ENCODE data around the gene CLECL1.

Gene CLECL1

DNA sequence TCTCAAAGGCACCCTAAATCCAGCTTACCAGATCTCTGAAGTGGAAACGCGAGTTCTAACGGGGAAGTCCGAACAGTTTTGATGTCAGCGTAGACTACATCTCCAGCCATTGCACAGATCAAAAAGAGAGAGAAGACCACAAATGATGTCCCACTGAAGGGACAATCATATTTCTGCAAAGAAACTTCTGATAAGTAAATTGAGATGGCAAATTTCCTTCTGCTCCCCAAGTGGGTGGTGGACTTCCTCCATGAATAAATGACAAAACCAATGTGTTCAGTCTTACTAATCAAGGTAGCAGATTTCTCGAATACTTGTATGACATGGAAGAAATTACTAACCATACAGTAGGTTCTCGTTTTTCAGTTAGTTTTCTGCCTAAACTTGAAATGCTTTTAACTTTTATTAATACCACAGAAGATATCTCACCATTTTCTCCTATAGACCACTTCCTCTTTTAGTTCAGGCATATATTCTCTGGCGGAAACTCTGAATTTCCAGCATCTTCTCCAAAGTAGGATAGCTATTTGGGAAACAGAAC is at the start of gene CLECL1:
TSS of gene CLECL1 (minus strand) at position 177 of the 541 bp plus-strand sequence.
- peak within 1 kb of the TSS in 12 of 21 experiments; percentile 0 to 81 (median 56) for H3K27ac ChIP-seq
- peak within 1 kb of the TSS in 1 of 7 experiments; percentile 6 for H3K4me3 ChIP-seq

DNA sequence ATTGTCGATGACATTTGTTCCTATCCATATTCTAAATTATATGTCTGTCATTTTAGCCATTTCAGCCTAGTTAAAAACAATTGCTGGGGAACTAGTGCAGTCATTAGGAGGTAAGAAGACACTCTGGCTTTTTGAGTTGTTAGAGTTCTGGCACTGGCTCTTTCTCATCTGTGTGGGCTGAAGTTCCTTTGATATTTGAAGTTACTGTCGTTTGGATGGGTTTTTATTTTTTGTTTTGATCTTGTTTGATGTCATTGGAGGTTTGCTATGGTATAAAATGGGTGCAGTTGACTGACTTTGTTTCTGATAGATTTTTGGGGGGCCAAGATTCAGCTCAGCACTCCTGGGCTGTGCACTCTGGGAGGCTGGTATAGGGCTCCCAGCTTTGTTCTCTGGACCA is 48.5 kb upstream of the CLECL1 start:
- Histone ChIP-seq H3K27ac (no peak overlapping the region), H3K4me3 (no peak overlapping the region)

DNA sequence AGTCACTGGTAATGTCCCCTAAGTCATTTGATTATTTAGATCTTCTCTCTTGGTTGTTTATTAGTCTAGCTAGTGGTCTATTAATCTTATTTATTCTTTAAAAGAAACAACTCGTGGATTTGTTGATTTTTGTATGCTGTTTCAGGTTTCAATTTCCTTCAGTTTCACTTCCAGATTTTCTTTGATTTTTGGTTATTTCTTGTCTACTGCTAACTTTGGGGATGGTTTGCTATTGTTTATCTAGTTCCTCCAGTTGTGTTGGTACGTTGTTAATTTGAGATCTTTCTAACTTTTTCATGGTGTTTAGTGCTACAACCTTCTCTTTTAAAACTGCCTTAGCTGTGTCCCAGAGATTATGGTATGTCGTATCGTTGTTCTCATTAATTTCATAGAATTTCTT is 46.3 kb upstream of the CLECL1 start:
- no peak overlapping the region for H3K4me3 ChIP-seq
- H3K27ac ChIP-seq, result no peak overlapping the region

DNA sequence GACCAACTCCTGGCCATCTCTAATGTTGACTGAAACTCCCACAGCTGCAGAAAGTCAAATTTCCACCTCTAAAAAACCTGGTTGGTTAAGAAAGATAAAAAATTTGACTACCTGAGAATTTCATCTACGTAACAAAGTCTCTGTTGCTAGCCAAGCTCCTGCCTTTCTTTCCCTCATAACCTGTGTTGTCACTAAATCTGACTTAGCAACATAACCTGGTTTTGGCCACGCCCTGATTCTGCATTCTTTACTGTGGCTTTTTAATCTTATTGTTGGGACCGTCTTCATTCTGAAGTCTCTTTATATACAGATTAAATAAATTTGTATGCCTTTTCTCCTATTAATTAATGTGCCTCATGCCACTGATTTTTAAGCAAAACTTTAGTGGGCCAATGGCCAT is 43.9 kb upstream of the CLECL1 start:
- no peak overlapping the region for H3K27ac ChIP-seq
- H3K4me3 ChIP-seq, result no peak overlapping the region

DNA sequence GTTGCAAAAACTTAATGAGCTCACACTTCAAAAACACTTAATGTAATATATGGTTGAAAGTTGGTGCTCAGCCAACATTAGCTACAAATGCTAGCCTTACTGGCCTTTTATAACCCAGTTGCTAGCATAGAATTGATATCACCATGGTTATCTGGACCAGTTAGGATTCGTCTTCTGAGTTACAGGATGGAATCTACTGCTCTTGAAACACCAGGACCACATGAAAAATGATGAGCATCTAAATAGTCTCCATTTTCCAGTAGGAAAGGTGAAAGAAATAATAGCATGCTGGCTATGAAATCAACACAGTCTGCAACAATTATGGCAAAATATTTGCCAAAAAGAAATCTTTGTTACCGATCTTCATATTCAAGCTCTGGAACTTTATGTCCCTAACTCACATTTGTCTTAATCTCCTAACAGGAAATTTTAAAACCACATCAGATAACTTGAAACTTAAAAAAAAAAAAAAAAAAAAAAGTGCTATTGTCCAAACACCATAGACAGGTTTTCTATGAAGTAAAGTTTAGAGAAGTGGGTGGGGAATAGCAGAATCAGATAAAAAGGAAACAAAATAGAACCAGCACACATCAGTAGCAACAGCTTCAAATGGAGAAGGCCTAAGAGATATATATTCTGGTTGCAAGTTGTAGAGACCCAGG is 40.5 kb upstream of the CLECL1 start:
- H3K4me3 ChIP-seq, result no peak overlapping the region
- peak overlapping the region in 2 of 21 experiments; percentile 4 to 65 for H3K27ac ChIP-seq

DNA sequence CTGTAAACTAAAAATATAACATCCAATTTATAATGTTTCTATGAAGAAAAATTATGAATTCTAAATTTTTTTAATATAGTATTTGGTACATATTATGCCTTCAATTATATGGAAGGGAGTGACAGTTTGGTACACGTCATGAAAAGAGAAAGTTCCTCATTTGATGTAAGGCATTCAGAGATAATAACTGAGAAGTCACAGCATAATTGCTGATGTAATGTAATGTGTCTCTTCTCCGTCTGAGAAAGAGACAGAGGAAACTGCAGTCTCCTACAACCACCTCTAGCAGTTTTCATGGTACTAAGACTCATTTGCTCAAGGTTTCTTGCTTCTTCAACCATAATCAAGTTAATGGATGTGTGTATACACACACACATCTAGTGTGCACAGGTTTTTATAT is 30.1 kb upstream of the CLECL1 start:
- Histone ChIP-seq H3K4me3 (no peak overlapping the region), H3K27ac (no peak overlapping the region)

DNA sequence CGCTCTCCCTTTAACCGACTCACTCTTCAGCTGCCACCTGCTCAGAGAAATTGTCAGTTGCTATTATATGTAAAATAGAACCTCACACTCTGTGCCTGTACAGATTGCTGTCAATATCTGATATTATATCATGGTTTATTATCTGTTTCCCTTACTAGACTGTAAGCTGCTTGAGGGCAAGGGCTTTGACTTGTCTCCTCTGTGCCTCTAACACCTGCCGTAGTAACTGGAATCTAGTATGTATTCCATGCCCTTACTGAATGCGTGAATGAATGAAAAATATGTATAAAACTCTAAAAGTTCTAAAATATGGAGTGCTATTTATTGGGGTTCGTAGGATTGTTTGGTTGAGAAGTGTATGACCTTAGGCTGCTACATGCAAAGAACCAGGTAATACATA is 29.5 kb upstream of the CLECL1 start:
- no peak overlapping the region for H3K4me3 ChIP-seq
- peak overlapping the region in 3 of 21 experiments; percentile 29 to 84 (median 74) for H3K27ac ChIP-seq

DNA sequence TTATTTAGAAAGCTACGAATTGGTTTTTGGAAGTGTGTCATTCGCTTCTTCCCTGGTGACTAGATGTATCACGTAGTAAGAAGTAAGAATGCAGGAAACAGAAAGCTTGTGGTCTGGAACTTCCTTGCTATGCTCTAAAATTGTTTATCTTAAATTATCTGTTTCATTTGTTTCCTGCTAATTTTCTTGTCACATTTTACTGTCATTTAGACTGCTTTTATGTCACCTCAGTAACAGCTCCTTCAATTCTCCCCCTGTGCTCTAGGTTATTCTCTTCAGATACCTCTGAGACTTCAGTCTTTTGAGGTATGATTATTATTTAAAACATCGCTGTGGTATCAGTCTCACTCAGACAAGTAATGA is 28.5 kb upstream of the CLECL1 start:
- Histone ChIP-seq H3K27ac (peak overlapping the region in 9 of 21 experiments; percentile 40 to 84 (median 62)), H3K4me3 (peak overlapping the region in 2 of 7 experiments; percentile 34 to 39)

DNA sequence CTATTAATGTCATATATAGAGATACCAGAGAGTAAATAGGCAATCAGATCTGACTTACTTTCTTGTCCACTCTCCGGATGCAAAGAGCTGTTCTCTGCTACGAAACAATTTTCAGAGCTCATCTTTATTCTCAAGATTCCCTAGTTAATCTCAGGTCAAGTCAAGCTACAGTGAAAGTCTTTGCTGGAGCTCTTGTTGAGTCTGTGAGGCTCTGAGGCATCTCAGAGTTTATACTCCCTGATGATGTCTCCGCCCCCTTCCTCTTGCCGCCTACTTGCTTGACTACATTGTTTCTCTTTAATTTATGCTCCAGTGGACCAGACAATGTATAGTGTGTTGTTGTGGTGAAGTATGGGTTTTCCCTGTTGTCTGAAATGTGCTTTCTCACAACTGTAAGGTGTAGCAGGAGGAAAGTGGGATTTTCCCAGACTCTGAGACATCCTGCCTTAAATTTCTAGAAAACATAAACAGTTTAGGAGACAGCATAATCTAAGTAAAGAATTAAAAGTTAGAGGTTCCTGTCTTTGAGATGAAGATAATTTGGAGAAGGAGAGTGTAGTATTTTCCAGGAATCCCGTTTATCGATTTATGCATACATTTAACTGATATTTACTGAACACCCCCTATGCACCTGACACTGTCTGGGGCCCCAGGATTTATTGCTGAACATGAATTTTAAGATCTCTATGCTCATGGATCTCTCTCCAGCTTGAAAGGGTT is 28.0 kb upstream of the CLECL1 start, which contains the start of gene CD69:
TSS of gene CD69 (minus strand) at position 203 of the 720 bp plus-strand sequence. CDS start at position 122, 81 bp downstream.
- Histone ChIP-seq H3K4me3 (peak within 1 kb of the TSS; percentile 5 to 39 (median 20)), H3K27ac (peak within 1 kb of the TSS in 17 of 21 experiments; percentile 5 to 84 (median 40))

DNA sequence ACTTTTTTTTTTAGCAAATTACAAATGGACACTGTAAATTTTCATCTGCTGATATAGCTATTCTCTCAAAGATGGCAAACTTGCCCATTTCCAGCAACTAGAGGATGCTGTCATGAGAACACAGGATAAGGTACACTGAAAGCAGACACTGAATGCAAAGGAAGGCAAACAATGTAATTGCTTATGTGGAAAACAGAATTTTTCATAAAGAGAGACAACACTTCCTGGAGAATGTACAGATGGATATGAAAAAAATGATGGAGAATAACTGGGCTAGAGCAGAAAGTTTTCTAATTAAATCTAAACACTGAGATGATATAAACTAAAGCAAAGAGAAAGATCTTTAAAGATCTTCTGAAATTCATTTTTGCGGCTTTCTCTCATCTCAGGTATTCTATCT is 27.2 kb upstream of the CLECL1 start:
- H3K27ac ChIP-seq, result peak overlapping the region in 13 of 21 experiments; percentile 5 to 84 (median 49)
- H3K4me3 ChIP-seq, result peak overlapping the region; percentile 5 to 39 (median 20)

DNA sequence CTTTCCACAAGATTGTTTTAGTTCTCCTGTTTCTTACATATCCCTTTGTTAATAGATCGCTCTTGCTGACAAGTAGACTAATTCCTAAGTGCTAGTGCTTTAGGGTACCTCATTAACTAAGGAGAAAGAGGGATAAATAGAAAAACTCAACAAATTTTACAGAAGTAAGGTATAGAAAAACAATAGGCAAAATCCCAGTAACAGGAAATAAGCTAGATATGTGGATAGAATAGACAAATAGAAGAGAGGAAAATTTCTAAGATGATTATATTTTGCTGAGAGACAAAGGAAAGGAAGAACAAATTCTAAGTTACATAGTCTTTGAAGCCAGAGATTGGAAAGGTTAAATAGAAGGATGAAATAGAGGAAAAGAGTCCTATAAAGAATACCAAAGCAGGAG is 26.8 kb upstream of the CLECL1 start:
- Histone ChIP-seq H3K4me3 (peak overlapping the region; percentile 12 to 39 (median 23)), H3K27ac (peak overlapping the region in 11 of 21 experiments; percentile 8 to 84 (median 55))

DNA sequence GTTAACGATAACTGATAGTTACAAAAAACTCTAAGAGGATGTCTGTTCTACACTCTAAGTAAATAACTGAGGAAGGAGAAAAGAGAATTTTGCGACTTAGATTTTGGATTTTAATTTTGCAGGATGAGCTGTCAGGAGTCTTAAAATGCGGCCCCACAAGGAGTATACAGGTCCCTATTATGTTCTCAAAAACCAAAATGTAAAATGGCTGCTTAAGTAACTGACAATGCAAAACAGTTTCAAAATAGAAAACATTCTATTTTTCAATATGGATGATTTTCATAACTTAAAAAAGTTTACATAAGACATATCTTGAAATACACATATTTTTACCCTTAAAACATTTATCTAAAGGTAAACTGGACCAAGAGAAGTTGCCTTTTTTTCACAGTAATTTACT is 25.2 kb upstream of the CLECL1 start:
- Histone ChIP-seq H3K27ac (peak overlapping the region in 8 of 21 experiments; percentile 29 to 84 (median 54)), H3K4me3 (peak overlapping the region; percentile 12 to 39 (median 23))

DNA sequence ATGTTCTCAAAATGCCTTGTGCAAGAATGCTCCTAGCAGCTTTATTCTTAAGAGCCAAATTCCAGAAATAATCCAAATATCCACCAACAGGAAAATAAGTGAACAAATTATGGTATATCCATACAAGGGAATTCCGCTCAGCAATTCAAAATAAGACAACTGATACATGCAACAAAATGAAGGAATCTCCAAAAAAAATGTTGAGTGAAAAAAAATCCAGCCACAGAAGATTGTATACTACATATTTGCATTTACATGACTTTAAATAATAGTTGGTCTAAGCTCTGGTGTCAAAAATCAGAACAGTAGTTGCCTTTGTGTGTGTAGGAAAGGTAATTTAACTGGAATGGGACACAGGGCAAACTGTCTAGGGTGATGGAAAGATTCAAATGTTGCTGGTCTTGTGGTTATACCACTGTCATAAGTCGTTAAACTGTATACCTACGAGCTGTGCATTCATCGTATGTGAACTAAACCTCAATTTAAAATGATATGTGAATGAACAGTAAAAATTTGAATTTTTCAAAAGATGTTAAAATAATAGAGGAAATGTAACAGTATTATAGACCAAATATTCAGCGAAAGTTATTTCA is 24.6 kb upstream of the CLECL1 start:
- peak overlapping the region in 4 of 21 experiments; percentile 49 to 84 (median 67) for H3K27ac ChIP-seq
- peak overlapping the region in 3 of 7 experiments; percentile 31 to 39 (median 34) for H3K4me3 ChIP-seq

DNA sequence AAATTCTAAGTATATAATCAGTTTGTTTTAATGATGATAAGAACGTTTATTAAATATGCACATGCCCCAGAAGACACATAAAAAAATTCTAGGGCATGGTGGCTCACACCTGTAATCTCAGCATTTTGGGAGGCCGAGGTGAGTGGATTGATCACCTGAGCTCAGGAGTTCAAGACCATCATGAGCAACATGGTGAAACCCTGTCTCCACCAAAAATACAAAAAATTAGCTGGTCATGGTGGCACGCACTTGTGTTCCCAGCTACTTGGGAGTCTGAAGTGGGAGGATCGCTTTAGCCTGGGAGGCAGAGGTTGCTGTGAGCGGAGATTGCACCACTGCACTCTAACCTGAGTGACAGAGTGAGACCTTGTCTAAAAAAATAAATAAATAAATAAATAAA is 23.8 kb upstream of the CLECL1 start:
- Histone ChIP-seq H3K27ac (peak overlapping the region in 1 of 21 experiments; percentile 84), H3K4me3 (no peak overlapping the region)

DNA sequence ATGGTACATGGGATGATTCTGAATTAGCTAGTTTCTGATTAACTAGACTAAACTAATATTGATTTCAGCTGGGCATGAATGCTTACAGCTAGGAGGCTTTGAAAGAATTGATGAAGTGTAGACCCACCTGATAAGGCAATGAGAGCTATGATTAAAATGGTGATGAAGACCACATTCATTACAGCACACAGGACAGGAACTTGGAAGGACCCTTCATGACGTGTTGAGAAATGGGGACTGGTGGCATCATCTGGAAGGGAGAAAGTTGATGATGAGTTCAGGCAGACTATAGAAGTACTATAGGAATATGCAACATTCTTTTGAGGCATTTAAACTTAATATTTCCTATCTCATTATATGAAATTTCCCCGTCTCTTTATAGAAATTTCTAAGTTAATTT is 23.3 kb upstream of the CLECL1 start:
- no peak overlapping the region for H3K27ac ChIP-seq
- no peak overlapping the region for H3K4me3 ChIP-seq

DNA sequence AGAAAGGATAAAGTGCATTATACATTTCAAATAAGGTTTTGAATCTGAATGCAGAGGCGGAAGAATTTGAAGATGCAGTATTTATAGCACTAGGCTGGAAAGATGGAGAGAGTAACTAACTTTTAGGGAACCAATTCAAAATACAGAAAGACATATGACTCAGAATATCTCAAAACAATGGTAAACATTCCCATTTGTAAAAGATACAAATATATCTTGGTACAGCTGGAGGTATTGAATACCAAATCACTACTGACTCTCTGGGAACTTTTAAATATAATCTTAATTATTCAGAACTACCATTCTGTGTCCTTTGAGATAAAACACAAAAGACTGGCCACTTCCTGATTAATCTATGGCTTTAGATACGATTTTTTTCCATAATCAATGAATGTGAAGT is 22.7 kb upstream of the CLECL1 start:
- Histone ChIP-seq H3K4me3 (no peak overlapping the region), H3K27ac (no peak overlapping the region)

DNA sequence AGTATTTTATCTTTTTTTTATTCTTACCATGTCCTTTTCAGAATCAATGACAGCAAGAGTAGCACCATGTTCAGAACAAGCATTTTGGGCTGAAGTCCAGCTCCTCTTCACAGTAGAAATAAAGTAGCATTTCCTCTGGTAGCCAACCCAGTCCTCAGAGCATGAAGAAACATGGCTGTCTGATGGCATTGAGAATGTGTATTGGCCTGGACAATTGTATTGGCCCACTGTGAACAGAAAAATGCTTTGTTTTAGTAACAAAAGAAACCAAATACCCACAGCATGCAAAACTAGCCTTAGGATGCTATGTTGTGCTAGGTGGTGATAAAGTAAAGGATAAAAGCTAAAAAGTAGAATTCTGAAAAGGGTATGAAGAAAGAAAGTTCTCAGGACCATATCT is 22.1 kb upstream of the CLECL1 start:
- no peak overlapping the region for H3K4me3 ChIP-seq
- no peak overlapping the region for H3K27ac ChIP-seq

DNA sequence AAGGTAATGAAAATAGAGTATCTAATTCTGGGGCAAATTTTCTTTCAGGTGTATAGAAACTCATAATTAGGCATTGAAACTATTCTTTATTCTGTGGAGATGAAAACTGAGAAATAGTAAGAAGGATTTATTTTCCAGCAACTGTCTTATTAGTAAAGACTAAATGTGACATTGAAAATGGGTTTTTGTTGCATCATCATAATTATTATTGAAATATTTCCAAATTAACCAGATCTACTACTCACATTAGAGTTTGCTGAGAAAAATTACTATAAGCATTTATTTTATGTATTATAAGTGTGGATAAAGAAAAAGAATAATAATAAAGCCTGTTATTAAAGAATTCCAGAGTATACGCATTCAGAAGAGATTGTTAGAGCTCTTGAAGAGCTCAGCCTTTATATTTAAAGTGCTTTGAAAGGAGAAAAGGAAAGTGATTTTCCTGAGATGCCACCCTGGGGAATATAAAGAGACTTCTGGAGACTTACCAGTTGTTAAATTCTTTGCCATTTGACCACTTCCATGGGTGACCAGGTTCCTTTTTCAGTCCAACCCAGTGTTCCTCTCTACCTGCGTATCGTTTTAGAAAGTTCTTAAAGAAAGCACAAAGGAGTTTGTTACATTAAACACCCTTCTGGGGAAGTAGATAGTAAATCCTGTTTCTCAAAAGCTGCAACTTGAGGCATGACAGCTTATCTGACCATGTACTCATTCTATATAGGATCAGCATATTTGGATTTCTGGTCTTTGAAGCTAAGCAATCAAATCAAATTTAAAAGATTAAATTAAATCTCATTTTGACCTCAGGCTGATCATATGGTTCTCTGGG is 21.4 kb upstream of the CLECL1 start:
- H3K27ac ChIP-seq, result no peak overlapping the region
- H3K4me3 ChIP-seq, result no peak overlapping the region

DNA sequence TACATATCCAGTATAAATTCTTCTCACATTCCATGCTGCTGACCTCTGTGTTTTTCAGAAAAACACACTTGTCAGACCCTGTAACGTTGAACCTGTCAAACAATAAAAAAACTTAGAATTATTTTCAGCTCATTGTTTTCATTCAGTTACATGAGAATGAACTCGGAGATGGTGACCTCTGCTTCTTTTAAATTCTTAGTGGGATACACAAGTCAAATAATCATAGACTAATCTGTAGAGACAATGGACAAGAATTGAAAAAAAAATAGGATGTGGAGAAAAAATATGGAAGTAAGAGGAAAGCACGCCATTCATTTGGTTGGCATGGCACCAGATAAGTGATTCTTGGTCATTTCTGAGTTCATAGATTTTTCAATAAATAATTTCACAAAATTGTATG is 20.6 kb upstream of the CLECL1 start:
- H3K4me3 ChIP-seq, result no peak overlapping the region
- no peak overlapping the region for H3K27ac ChIP-seq

DNA sequence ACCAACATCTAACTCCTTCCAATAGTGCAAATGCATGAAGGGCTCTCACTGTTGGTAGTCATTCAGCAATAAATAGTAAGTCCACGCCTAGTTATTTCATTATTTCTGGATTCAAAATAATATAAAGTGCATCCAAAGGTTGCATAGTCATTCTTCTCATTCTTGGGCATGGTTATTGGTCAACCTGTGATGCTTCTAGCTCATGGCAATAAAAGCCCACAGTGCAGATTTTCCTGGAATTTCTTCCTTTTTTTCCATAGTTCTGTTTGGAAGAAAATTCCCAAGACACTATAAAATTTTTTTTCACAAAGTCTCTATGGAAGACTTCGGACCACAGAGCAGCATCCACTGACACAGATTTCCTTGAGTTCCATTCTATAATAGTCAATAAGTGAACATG is 20.2 kb upstream of the CLECL1 start:
- no peak overlapping the region for H3K27ac ChIP-seq
- H3K4me3 ChIP-seq, result no peak overlapping the region

Measured in skin epidermis (tissue), 12 donors.